KMS-11 (cell line): ENCODE measurements around the gene ZNF763.
A peak's percentile ranks its signal among the peaks of the same experiment; 100 is the strongest.
"Not testable (repeated sequence)": the region's sequence is repeated elsewhere in the genome, so short reads cannot be mapped to it uniquely, and the experiment has no call there.

Experiments used
- H2AFZ ChIP-seq: fragments of 200-600 bp; sonication (generic); 2 replicates; pipeline ENCODE4 v1.6.1; 2016; ENCODE audit warnings: antibody characterized with exemption, mixed run types, low read depth
- H3K27ac ChIP-seq: fragments of 200-600 bp; sonication (generic); 2 replicates; pipeline ENCODE4 v1.6.1; 2016; ENCODE audit warnings: mild to moderate bottlenecking, mixed run types
- H3K27me3 ChIP-seq: fragments of 200-600 bp; sonication (generic); 2 replicates; pipeline ENCODE4 v1.6.1; 2017; ENCODE audit warnings: mild to moderate bottlenecking, low read depth, mixed run types, moderate library complexity; ENCODE audit not compliant: insufficient read depth
- H3K36me3 ChIP-seq: fragments of 200-600 bp; sonication (generic); 2 replicates; pipeline ENCODE4 v1.6.1; 2017; ENCODE audit warnings: mild to moderate bottlenecking, mixed run types; ENCODE audit not compliant: insufficient read depth
- H3K4me1 ChIP-seq: fragments of 200-600 bp; sonication (generic); 2 replicates; pipeline ENCODE4 v1.6.1; 2016; ENCODE audit warnings: mild to moderate bottlenecking, low read depth, mixed run types; ENCODE audit not compliant: poor library complexity, severe bottlenecking
- H3K4me2 ChIP-seq: fragments of 200-600 bp; sonication (generic); 2 replicates; pipeline ENCODE4 v1.7.0; 2016; ENCODE audit warnings: mild to moderate bottlenecking, mixed run types
- H3K4me3 ChIP-seq: fragments of 200-600 bp; sonication (generic); IDR thresholded peaks from 2 replicates; pipeline ENCODE4 v1.6.1; 2017; ENCODE audit warnings: low read depth, low read length, mixed read lengths; ENCODE audit not compliant: insufficient read depth
- H3K79me2 ChIP-seq: fragments of 200-600 bp; sonication (generic); 2 replicates; pipeline ENCODE4 v1.6.1; 2016; ENCODE audit warnings: low read depth, mixed run types; ENCODE audit not compliant: insufficient read depth
- H3K9ac ChIP-seq: fragments of 200-600 bp; sonication (generic); 2 replicates; pipeline ENCODE4 v1.6.1; 2016; ENCODE audit warnings: mild to moderate bottlenecking, mixed run types
- H4K20me1 ChIP-seq: fragments of 200-600 bp; sonication (generic); 2 replicates; pipeline ENCODE4 v1.6.1; 2016; ENCODE audit warnings: mild to moderate bottlenecking, mixed run types; ENCODE audit not compliant: insufficient read depth
- TF ChIP-seq, protein P1 (sequence below): fragments of 200-600 bp; sonication (generic); conservative IDR thresholded peaks from 2 replicates; pipeline ENCODE4 v1.6.1; 2017; ENCODE audit warnings: low read depth, mild to moderate bottlenecking, antibody characterized with exemption, low read length, moderate library complexity, mixed read lengths

Gene ZNF763

DNA sequence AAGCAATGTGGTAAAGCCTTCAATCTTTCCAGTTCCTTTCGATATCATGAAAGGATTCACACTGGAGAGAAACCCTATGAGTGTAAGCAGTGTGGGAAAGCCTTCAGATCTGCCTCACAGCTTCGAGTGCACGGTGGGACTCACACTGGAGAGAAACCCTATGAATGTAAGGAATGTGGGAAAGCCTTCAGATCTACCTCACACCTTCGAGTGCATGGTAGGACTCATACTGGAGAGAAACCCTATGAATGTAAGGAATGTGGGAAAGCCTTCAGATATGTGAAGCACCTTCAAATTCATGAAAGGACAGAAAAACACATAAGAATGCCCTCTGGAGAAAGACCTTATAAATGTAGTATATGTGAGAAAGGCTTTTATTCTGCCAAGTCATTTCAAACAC is 15.6 kb upstream of the ZNF763 start:
- Histone ChIP-seq H4K20me1 (no peaks in the 10 kb centered on the region), H3K27me3 (no peaks in the 10 kb centered on the region)
- TF ChIP-seq, protein P1, sequence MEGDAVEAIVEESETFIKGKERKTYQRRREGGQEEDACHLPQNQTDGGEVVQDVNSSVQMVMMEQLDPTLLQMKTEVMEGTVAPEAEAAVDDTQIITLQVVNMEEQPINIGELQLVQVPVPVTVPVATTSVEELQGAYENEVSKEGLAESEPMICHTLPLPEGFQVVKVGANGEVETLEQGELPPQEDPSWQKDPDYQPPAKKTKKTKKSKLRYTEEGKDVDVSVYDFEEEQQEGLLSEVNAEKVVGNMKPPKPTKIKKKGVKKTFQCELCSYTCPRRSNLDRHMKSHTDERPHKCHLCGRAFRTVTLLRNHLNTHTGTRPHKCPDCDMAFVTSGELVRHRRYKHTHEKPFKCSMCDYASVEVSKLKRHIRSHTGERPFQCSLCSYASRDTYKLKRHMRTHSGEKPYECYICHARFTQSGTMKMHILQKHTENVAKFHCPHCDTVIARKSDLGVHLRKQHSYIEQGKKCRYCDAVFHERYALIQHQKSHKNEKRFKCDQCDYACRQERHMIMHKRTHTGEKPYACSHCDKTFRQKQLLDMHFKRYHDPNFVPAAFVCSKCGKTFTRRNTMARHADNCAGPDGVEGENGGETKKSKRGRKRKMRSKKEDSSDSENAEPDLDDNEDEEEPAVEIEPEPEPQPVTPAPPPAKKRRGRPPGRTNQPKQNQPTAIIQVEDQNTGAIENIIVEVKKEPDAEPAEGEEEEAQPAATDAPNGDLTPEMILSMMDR, result no peak

DNA sequence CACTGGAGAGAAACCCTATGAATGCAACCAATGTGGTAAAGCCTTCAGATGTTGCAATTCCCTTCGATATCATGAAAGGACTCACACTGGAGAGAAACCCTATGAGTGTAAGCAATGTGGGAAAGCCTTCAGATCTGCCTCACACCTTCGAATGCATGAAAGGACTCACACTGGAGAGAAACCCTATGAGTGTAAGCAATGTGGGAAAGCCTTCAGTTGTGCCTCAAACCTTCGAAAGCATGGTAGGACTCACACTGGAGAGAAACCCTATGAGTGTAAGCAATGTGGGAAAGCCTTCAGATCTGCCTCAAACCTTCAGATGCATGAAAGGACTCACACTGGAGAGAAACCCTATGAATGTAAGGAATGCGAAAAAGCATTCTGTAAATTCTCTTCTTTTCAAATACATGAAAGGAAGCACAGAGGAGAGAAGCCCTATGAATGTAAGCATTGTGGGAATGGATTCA is 15.2 kb upstream of the ZNF763 start:
- H2AFZ ChIP-seq, H3K36me3 ChIP-seq, H3K9ac ChIP-seq, H3K4me3 ChIP-seq, H3K79me2 ChIP-seq, H3K27ac ChIP-seq, H3K4me1 ChIP-seq, H4K20me1 ChIP-seq, H3K27me3 ChIP-seq, H3K4me2 ChIP-seq: not testable (repeated sequence)

More for the DNA sequence above, 15.6 kb upstream of the ZNF763 start:
- Histone ChIP-seq H3K79me2 (no peaks in the 10 kb centered on the region; the same call in 1 of the 2 replicates), H3K9ac (no peak overlapping the region), H3K4me3 (no peak overlapping the region), H3K4me2 (no peak overlapping the region), H3K36me3 (peaks cover 3% of the 10 kb centered on the region; the same call in 1 of the 2 replicates), H3K27ac (no peak overlapping the region), H2AFZ (no peak overlapping the region), H3K4me1 (no peaks in the 10 kb centered on the region)

DNA sequence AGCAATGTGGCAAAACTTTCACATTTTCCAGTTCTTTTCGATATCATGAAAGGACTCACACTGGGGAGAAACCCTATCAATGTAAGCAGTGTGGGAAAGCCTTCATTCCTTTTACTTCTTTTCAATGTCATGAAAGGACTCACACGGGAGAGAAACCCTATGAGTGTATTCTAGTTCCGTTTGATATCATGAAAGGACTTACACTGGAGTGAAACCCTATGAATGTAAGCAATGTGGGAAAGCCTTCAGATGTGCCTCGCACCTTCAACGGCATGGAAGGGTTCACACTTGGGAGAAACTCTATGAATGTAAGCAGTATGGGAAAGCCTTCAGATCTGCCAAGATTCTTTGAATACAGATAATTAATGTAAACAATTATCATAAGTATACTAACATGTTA is 14.5 kb upstream of the ZNF763 start:
- H3K4me1 ChIP-seq, result no peaks in the 10 kb centered on the region
- no peaks in the 10 kb centered on the region for H4K20me1 ChIP-seq
- H3K27me3 ChIP-seq, result no peaks in the 10 kb centered on the region
- H3K27ac ChIP-seq, result no peak overlapping the region
- H3K79me2 ChIP-seq, result no peaks in the 10 kb centered on the region; the same call in 1 of the 2 replicates
- H3K36me3 ChIP-seq, result peaks cover 3% of the 10 kb centered on the region; the same call in 1 of the 2 replicates
- H3K4me3 ChIP-seq, result no peak overlapping the region
- TF ChIP-seq, protein P1, result no peak
- no peak overlapping the region for H3K4me2 ChIP-seq
- H3K9ac ChIP-seq, result no peak overlapping the region
- H2AFZ ChIP-seq, result no peak overlapping the region

DNA sequence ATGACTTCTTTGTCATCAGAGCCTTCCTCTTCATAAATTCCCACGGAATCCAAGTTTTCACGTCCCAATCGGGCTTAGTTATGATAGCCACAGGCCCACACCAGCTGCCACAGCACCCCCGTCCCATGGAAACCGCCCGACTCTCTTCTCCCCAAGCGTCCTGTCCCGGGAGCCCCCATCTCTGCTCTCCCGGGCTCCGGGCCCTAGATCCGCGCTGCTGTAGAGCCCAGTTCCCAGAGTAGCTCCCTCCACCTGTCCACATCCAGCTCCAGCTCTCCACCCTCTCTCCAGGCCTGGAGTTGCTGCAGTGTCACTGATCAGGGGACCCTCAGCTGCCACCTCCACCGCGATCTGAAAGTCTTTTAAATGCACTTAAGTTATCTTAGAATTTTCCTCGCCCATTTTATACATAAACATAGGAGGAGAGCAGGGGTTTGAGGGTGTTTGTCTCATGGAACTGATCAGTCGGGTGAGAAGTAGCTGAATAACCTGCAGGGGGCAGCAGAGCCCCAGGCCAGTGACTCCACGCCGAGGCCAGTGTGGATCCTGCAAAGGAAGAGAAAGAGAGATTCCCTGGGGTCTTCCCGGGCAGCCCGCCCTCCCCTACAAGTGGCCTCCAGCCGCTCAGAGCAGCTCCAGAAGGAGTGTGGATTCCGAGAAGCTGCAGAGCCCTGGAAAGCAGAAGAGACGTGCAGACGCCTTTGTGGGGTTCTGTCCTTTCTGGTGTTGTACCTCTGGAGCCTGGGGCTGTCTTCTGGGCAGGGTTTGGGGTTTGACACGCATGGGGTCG is 1.1 kb upstream of the ZNF763 start:
- Histone ChIP-seq H3K4me2 (no peak overlapping the region), H3K9ac (no peak overlapping the region), H3K27me3 (no peaks in the 10 kb centered on the region), H3K36me3 (no peaks in the 10 kb centered on the region), H3K4me3 (no peak overlapping the region), H3K79me2 (no peaks in the 10 kb centered on the region), H3K27ac (no peak overlapping the region), H2AFZ (no peak overlapping the region), H3K4me1 (no peaks in the 10 kb centered on the region), H4K20me1 (no peaks in the 10 kb centered on the region)
- TF ChIP-seq, protein P1, result peak; percentile 41; the same call in 1 of the 2 replicates

DNA sequence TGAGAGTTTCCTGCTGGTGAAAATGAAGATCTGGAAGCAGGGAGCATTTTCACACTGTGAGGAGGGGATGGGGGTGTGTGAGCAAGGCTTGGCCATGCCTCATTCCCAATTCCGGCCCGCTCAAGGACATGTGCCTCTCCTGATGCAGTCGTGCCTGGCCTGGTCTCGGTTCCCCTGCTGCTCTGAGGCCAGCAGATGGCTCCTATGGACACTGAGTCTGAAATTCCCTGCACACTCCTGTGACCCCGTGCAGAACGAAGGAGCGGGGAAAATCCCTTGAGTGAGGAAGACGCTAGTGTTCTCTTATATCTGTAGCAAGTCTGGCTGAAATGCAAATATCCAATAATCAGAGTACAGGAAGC is 363 bp upstream of the ZNF763 start:
- no peak overlapping the region for H2AFZ ChIP-seq
- TF ChIP-seq, protein P1, result no peak
- no peaks in the 10 kb centered on the region for H3K27me3 ChIP-seq
- no peak overlapping the region for H3K27ac ChIP-seq
- no peak overlapping the region for H3K4me2 ChIP-seq
- H3K4me1 ChIP-seq, result no peaks in the 10 kb centered on the region
- no peak overlapping the region for H3K4me3 ChIP-seq
- no peak overlapping the region for H3K9ac ChIP-seq
- no peaks in the 10 kb centered on the region for H4K20me1 ChIP-seq
- no peaks in the 10 kb centered on the region for H3K36me3 ChIP-seq
- no peaks in the 10 kb centered on the region for H3K79me2 ChIP-seq
